OCI-M2 (cell line): Measurements from ENCODE around the gene HGF.

Experiments used
- DNase-seq: peaks from one replicate; lab custom pipeline; 2025; ENCODE audit not compliant: unreplicated experiment; lab: John Stamatoyannopoulos, UW

Gene HGF

GRCh38 chr7:81776948-81777630 lies 7.2 kb upstream of the HGF start:
- no peak for DNase-seq

DNA sequence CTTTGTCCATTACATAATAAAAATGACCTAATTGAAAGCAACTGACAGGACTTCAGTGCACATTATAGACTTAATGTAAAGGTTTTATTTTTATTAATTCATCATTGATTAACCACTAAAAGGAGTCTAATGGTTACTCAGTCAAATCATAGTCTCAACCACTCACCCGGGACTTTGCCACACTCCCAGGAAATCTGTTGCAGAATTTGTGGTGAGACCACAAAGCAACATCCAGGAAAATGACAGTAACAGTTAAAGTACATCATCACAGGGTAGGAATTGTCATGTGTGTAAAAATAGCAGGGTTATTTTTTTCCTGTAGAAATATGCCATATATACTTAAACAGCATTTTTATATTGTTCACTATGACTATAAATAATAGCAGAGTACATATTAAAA lies 6.3 kb upstream of the HGF start:
- DNase-seq: no peak

GRCh38 chr7:81775560-81775959 lies 5.7 kb upstream of the HGF start:
- no peak for DNase-seq

GRCh38 chr7:81774551-81774950 lies 4.7 kb upstream of the HGF start:
- no peak for DNase-seq

DNA sequence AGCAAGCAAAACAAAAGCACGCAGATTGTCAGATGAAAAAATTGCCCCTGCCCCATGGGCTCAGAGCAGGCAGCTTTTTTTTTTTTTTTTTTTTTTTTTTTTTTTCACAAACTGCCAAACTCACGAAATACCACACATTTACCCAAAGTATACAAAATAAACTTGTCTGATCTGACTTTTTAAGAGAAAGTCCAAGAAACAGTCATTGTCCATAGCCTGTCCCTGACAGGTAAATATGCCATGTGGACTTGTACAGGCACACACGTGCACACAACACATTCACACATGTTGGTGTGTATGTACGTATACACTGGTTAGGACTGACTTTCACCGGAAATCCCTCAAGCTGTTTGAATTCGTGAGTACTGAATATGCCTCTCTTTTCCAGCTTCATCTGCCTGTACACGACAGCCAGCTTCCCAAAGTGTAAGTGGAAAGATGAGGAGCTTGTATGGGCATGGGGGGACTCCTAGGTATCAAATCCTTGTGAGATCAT lies 929 bp upstream of the HGF start:
- no peak for DNase-seq

GRCh38 chr7:81768951-81769778 lies 682 bp downstream of the HGF start:
- no peak for DNase-seq

GRCh38 chr7:81767926-81768325 lies 1.9 kb downstream of the HGF start:
- no peak for DNase-seq

DNA sequence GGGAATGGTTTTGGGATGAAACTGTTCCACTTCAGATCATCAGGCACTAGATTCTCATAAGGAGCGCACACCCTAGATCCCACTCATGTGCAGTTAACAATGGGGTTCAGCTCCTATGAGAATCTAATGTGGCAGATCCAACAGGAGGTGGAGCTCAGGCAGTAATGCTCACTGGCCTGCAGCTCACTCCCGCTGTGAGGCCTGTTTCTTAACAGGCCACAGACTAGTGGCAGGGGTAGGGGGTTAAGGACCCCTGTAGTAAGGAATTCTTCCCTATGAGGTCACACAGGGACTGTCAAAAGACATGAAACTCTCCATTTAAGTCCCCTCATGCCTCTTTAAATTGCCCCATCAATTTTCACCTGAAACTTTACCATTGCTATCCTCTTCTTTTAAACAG lies 8.0 kb downstream of the HGF start:
- no peak for DNase-seq

GRCh38 chr7:81761031-81761430 lies 8.8 kb downstream of the HGF start:
- DNase-seq: no peak

GRCh38 chr7:81754918-81755696 lies 14.7 kb downstream of the HGF start:
- DNase-seq: no peak

DNA sequence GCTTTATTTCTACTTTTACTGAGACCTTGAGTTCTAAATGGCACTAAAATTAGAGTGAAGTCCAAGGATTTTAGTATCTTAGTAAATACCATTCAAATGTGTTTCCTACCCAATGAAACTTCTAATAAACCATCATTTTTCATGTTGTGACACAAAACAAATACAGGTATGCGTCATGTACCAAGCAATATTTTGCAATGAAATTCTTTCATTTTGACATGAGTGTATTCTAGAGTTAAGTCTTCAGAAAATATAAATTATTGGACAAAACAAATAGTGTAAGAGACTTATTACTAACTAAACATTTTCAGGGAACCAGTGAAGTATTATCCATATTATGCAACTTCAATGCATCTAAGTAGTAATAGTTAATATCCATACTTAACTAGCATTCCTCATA lies 16.5 kb downstream of the HGF start:
- no peak for DNase-seq

GRCh38 chr7:81752318-81752714 lies 17.5 kb downstream of the HGF start:
- DNase-seq: no peak

DNA sequence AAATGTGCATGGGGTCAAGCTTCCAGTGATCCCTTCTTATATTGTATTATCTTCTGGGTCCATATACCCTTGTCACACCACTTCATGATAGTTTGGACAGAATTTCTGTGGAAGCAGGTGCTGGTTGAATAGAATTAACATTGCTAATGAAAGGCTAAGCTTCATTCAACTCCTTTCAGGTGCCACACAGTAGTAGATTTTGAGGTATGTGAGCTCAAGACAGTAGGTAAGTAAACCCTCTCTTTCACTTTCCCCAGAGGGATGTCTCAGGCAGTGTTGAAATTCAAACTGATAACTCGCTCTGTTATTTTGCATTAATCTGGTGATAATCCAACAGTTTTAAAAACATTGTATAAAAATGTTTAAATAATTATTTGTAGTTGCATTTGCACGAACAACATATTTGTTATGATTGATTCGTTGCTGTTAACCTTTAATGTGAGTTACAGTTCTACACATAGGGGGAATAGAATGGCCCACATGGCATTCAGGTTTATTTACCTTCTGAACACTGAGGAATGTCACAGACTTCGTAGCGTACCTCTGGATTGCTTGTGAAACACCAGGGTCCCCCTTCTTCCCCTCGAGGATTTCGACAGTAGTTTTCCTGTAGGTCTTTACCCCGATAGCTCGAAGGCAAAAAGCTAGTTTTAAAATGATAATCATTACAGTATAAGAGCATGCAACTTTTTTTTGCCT lies 18.1 kb downstream of the HGF start:
- DNase-seq: no peak

- no peak for DNase-seq
Observed at GRCh38 chr7:81745637-81746036, 24.2 kb downstream of the HGF start.

DNA sequence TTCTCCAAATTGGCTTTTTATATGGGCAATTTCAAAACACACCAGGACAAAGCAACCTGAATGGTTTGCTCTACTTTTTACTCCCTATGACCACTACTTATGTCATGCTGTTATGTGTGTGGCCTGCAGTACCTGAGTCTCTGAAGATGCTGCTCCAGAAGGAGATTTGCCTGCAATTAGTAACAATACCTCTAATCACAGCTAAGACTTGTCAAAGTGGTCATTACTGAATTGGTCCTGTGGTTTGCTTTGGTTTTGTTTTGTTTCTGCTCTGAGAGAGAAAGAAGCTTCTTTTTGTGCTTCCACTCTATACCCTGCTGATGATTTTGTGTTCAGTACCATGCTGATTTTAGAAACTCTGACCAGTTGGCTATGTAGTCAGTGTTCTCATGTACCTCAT lies 25.5 kb downstream of the HGF start:
- DNase-seq: no peak

DNA sequence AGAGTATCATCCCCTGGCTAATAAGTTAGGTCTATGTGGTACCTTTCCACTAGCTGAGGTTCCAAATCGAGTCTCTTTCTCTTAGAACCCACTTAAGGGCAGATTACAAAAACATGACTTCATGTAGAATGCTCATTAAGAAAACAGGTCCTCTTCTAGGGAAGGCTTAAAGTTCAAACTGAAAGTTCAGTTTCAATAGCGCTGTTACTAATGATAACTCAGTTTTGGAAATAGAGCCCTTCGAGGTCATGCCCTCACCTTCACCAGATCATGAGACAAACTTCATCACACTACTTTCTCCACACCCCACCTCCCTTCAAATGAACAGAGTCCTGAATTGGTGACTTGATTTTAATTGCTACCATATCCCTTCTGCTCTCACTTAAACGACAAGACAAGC lies 26.2 kb downstream of the HGF start:
- DNase-seq: no peak

GRCh38 chr7:81743201-81743600 lies 26.6 kb downstream of the HGF start:
- no peak for DNase-seq

DNA sequence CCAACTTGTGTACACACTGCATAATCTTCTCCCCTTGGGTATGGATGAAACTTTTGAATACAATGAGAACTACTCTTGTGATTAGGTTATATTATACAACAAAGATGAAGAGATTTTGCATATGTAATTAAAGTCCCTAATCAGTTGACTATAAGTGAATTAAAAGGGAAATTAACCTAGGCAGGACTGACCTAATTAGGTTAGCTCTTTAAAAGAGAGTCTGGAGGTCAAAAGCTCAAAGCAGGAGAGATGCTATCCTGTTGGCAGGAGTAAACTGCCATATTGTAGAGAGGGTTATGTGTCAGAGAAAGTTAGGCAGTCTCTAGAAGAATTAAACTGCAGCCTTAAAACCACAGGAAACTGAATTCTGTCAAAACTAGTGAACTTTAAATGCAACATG lies 29.4 kb downstream of the HGF start:
- DNase-seq: no peak

DNA sequence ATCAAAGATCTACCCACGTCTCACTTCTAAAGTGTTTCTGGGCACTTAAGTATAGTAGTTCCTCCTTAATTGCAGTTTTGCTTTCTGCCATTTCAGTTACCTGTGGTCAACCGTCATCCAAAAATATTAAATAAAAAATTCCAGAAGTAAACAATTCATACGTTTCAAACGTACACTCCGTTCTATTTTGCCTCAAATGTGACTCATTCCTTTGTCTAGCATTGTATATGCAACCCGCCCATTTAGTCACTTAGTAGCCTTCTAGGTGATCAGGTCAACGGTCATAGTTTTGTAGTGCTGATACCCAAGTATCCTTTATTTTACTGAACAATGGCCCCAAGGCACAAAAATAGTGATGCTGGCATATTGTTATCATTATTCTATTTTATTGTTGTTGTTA lies 33.8 kb downstream of the HGF start:
- no peak for DNase-seq

DNA sequence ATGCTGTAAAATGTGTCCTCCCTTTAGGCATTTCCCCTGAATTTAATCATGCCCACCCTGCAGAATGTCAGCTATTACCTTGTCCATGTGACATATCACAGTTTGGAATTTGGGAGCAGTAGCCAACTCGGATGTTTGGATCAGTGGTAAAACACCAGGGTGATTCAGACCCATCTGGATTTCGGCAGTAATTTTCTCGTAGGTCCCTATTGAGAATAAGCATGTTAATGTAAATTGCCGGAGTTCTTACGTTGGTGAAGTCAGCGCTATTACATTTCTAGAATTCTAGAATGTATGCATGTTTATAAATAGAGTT lies 44.1 kb downstream of the HGF start:
- DNase-seq: no peak
